H1 (cell line): ENCODE measurements around the gene TUBB4B. TPM values are rescaled to one million over a fixed set of nuclear protein-coding genes. Genes with fewer than 3 reads are reported as not detected.
A peak's percentile ranks its signal among the peaks of the same experiment; 100 is the strongest.

ENCODE experiments used
- CTCF ChIA-PET: fragments of 300-600 bp; sonication (Branson Sonifier 250); formaldehyde crosslinking; loops from one replicate; lab custom pipeline; 2021; ENCODE audit not compliant: partially characterized antibody; lab: Charles Lee
- POLR2A ChIA-PET: fragments of 300-600 bp; sonication (Branson Sonifier 250); formaldehyde crosslinking; loops from one replicate; lab custom pipeline; 2021; ENCODE audit warnings: inconsistent platforms; ENCODE audit not compliant: partially characterized antibody; lab: Charles Lee
- DNase-seq, 2 experiments: peaks; one replicate each; pipeline versions ENCODE4 v3.0.0 to v3.0.0-alpha.2; 2010 to 2022; ENCODE audit warnings: low spot score in 2 of 2, low read depth in 1 of 2, mixed read lengths in 1 of 2
- FAIRE-seq: peaks from 2 replicates; lab custom pipeline; 2011; peaks lifted over from hg19 to GRCh38; lab: Jason Lieb, UNC
- H2AFZ ChIP-seq: 2 replicates; pipeline ENCODE4 v1.8.1; 2012; ENCODE audit warnings: low read length, inconsistent platforms
- H2AK5ac ChIP-seq: 2 replicates; pipeline ENCODE4 v1.6.1; 2013; ENCODE audit warnings: low read depth, low read length
- H2BK120ac ChIP-seq: replicated peaks from 2 replicates; pipeline ENCODE3; 2013; ENCODE audit warnings: low read depth, low read length, inconsistent platforms
- H2BK12ac ChIP-seq: 2 replicates; pipeline ENCODE4 v1.6.1; 2013; ENCODE audit warnings: low read depth, low read length
- H2BK15ac ChIP-seq: 2 replicates; pipeline ENCODE4 v1.6.1; 2013; ENCODE audit warnings: low read length
- H2BK20ac ChIP-seq: 2 replicates; pipeline ENCODE4 v1.6.1; 2013; ENCODE audit warnings: low read length
- H2BK5ac ChIP-seq: 2 replicates; pipeline ENCODE4 v1.6.1; 2013; ENCODE audit warnings: low read depth, low read length
- H3K14ac ChIP-seq: 2 replicates; pipeline ENCODE4 v1.6.1; 2013; ENCODE audit warnings: inconsistent platforms; ENCODE audit not compliant: insufficient read length
- H3K18ac ChIP-seq: 2 replicates; pipeline ENCODE4 v1.6.1; 2013; ENCODE audit warnings: low read length; ENCODE audit errors: extremely low read depth
- H3K23ac ChIP-seq: 2 replicates; pipeline ENCODE4 v1.6.1; 2013; ENCODE audit warnings: inconsistent platforms; ENCODE audit not compliant: insufficient read length
- H3K23me2 ChIP-seq: 2 replicates; pipeline ENCODE4 v1.6.1; 2013; ENCODE audit warnings: low read depth, low read length
- H3K27ac ChIP-seq: 2 replicates; pipeline ENCODE4 v1.6.1; 2011; ENCODE audit warnings: low read depth, low read length, inconsistent platforms
- H3K27me3 ChIP-seq, 4 experiments: replicated peaks in 1 of 4; 1 replicate in 1 of 4; 2 replicates in 3 of 4; pipeline versions ENCODE4 v1.6.1 to v1.8.1; 2011 to 2013; ENCODE audit warnings: low read length in 3 of 4, mild to moderate bottlenecking in 3 of 4, inconsistent platforms in 2 of 4, mixed read lengths in 2 of 4, moderate library complexity in 1 of 4; ENCODE audit not compliant: control insufficient read depth in 3 of 4, insufficient read depth in 3 of 4; ENCODE audit errors: extremely low read depth in 1 of 4
- H3K36me3 ChIP-seq, 4 experiments: 2 replicates each; pipeline versions ENCODE4 v1.6.1 to v1.8.1; 2011 to 2013; ENCODE audit warnings: mild to moderate bottlenecking in 4 of 4, low read length in 3 of 4, moderate library complexity in 2 of 4, control low read depth in 1 of 4, inconsistent platforms in 1 of 4; ENCODE audit not compliant: insufficient read depth in 4 of 4, control insufficient read depth in 2 of 4
- H3K4ac ChIP-seq: replicated peaks from 2 replicates; pipeline ENCODE3; 2013; ENCODE audit warnings: low read length, low read depth, mixed read lengths, inconsistent platforms; ENCODE audit not compliant: insufficient read length
- H3K4me1 ChIP-seq, 4 experiments: replicated peaks in 1 of 4; 1 replicate in 1 of 4; 2 replicates in 3 of 4; pipeline versions ENCODE4 v1.6.1 to v1.8.1; 2011 to 2013; ENCODE audit warnings: low read length in 3 of 4, inconsistent platforms in 2 of 4, mixed read lengths in 1 of 4; ENCODE audit not compliant: insufficient read depth in 4 of 4, control insufficient read depth in 3 of 4
- H3K4me2 ChIP-seq, 2 experiments: 2 replicates each; pipeline versions ENCODE4 v1.6.1 to v1.8.1; 2011 to 2013; ENCODE audit warnings: low read depth in 2 of 2, low read length in 2 of 2, control low read depth in 1 of 2, inconsistent platforms in 1 of 2, mild to moderate bottlenecking in 1 of 2; ENCODE audit not compliant: insufficient read depth in 1 of 2
- H3K4me3 ChIP-seq, 4 experiments: fragments of 200-600, 300-600 bp in 1 of 4; sonication (generic), shearing (Covaris generic), sonication (Bioruptor Twin) in 1 of 4; 2 replicates each; pipeline versions ENCODE4 v1.5.1 to v1.8.1; 2011 to 2016; ENCODE audit warnings: low read length in 4 of 4, low read depth in 3 of 4, control low read depth in 2 of 4, inconsistent platforms in 2 of 4, mild to moderate bottlenecking in 2 of 4, mixed read lengths in 1 of 4, moderate library complexity in 1 of 4; ENCODE audit not compliant: insufficient read depth in 2 of 4; ENCODE audit errors: extremely low read depth in 1 of 4
- H3K56ac ChIP-seq: replicated peaks from 2 replicates; pipeline ENCODE3; 2013; ENCODE audit warnings: low read depth, mild to moderate bottlenecking, mixed read lengths, low read length, inconsistent platforms; ENCODE audit not compliant: insufficient read length
- H3K79me1 ChIP-seq: 2 replicates; pipeline ENCODE4 v1.6.1; 2013; ENCODE audit warnings: low read depth, low read length, control low read depth
- H3K79me2 ChIP-seq, 2 experiments: 2 replicates each; pipeline versions ENCODE4 v1.6.1 to v1.8.1; 2012 to 2013; ENCODE audit warnings: low read length in 2 of 2, mild to moderate bottlenecking in 2 of 2, inconsistent platforms in 1 of 2; ENCODE audit not compliant: insufficient read depth in 2 of 2, control insufficient read depth in 1 of 2
- H3K9ac ChIP-seq, 4 experiments: replicated peaks in 1 of 4; 1 replicate in 1 of 4; 2 replicates in 3 of 4; pipeline versions ENCODE4 v1.6.1 to v1.8.1; 2011 to 2013; ENCODE audit warnings: low read depth in 3 of 4, low read length in 3 of 4, control low read depth in 2 of 4, mild to moderate bottlenecking in 2 of 4, moderate library complexity in 2 of 4, inconsistent platforms in 1 of 4; ENCODE audit errors: extremely low read depth in 1 of 4
- H3K9me3 ChIP-seq, 2 experiments: 2 replicates each; pipeline versions ENCODE4 v1.6.1 to v1.8.1; 2012 to 2013; ENCODE audit warnings: mild to moderate bottlenecking in 2 of 2, moderate library complexity in 2 of 2, control low read depth in 1 of 2, inconsistent platforms in 1 of 2, low read depth in 1 of 2, low read length in 1 of 2, mixed read lengths in 1 of 2; ENCODE audit not compliant: insufficient read depth in 2 of 2
- H4K20me1 ChIP-seq, 2 experiments: replicated peaks in 1 of 2; 2 replicates each; pipeline versions ENCODE3 to v1.8.1; 2011 to 2013; ENCODE audit warnings: inconsistent platforms in 2 of 2, low read length in 2 of 2, mild to moderate bottlenecking in 1 of 2; ENCODE audit not compliant: insufficient read depth in 2 of 2, control insufficient read depth in 1 of 2
- H4K5ac ChIP-seq: 2 replicates; pipeline ENCODE4 v1.6.1; 2013; ENCODE audit warnings: low read length, low read depth, mixed read lengths, inconsistent platforms; ENCODE audit not compliant: insufficient read length
- H4K8ac ChIP-seq: 2 replicates; pipeline ENCODE4 v1.8.0; 2013; ENCODE audit warnings: mild to moderate bottlenecking, moderate library complexity, low read length, inconsistent platforms; ENCODE audit not compliant: insufficient read depth; ENCODE audit errors: extremely low read depth
- H4K91ac ChIP-seq: replicated peaks from 2 replicates; pipeline ENCODE3; 2013; ENCODE audit warnings: low read length, mixed read lengths, inconsistent platforms; ENCODE audit not compliant: insufficient read length
- CTBP2 ChIP-seq: IDR thresholded peaks from 2 replicates; pipeline ENCODE4 v1.7.0; 2011; ENCODE audit warnings: borderline replicate concordance, mild to moderate bottlenecking, moderate library complexity, mixed read lengths, low read length; ENCODE audit not compliant: insufficient read depth, insufficient read length
- EZH2 ChIP-seq: fragments of 200-600 bp; sonication (generic); IDR thresholded peaks from 2 replicates; pipeline ENCODE4 v1.7.1; 2012; ENCODE audit warnings: low read depth, mild to moderate bottlenecking, moderate library complexity, low read length, inconsistent platforms; ENCODE audit not compliant: severe bottlenecking
- KDM4A ChIP-seq: IDR thresholded peaks from one replicate; pipeline ENCODE4 v1.7.1; 2012; ENCODE audit warnings: low read depth, mild to moderate bottlenecking, moderate library complexity, low read length, inconsistent platforms; ENCODE audit not compliant: severe bottlenecking
- RBBP5 ChIP-seq: IDR thresholded peaks from 2 replicates; pipeline ENCODE4 v1.7.1; 2012; ENCODE audit warnings: low read depth, mild to moderate bottlenecking, inconsistent platforms, low read length, moderate library complexity, borderline replicate concordance
- YY1 ChIP-seq: IDR thresholded peaks from 2 replicates; pipeline ENCODE4 v1.6.1; 2011; ENCODE audit warnings: low read depth, mild to moderate bottlenecking, low read length
- WGBS, 2 experiments: shearing (Covaris generic) in 1 of 2; methylation state at CpG; one replicate each; pipeline versions ENCODE4 v1.1.6 to v1.1.7; 2013 to 2015; ENCODE audit warnings: low lambda C conversion rate in 2 of 2, mixed read lengths in 2 of 2, inconsistent platforms in 1 of 2, low coverage in 1 of 2, missing lambda C conversion rate in 1 of 2; ENCODE audit not compliant: insufficient replicate concordance in 2 of 2, insufficient coverage in 1 of 2, insufficient read length in 1 of 2; ENCODE audit errors: extremely low coverage in 1 of 2, missing lambda C conversion rate in 1 of 2; 5-methylcytosine and 5-hydroxymethylcytosine counted together
- polyA plus RNA-seq, 7 experiments: library from polyadenylated mRNA; depleted of rRNA in 3 of 7; stranded (reverse) in 5 of 7; unstranded in 2 of 7; fragments of >200 nt in 5 of 7; fragments of 200-250 nt in 2 of 7; gene quantifications; 1 replicate in 5 of 7; 2 replicates in 1 of 7; 4 replicates in 1 of 7; pipeline versions ENCODE4 v1.2.1 to v1.2.3, GENCODE V29; 2011 to 2013; ENCODE audit warnings: missing spikeins in 2 of 7, mixed read lengths in 2 of 7
- total RNA-seq: library from RNA; stranded (reverse); fragmentation: NEBNext Ultra II Directional; extraction: Animal tissue kit (Norgen Biotek cat#: 25700); gene quantifications from 2 replicates; pipeline ENCODE4 v1.2.1, GENCODE V29; 2021

The TUBB4B gene
- total and polyA plus RNA-seq, 2 of the 8 experiments (the other 6 are each of a cell fraction or from before 2014, with no cell fraction given) = 280 to 307 TPM

DNA sequence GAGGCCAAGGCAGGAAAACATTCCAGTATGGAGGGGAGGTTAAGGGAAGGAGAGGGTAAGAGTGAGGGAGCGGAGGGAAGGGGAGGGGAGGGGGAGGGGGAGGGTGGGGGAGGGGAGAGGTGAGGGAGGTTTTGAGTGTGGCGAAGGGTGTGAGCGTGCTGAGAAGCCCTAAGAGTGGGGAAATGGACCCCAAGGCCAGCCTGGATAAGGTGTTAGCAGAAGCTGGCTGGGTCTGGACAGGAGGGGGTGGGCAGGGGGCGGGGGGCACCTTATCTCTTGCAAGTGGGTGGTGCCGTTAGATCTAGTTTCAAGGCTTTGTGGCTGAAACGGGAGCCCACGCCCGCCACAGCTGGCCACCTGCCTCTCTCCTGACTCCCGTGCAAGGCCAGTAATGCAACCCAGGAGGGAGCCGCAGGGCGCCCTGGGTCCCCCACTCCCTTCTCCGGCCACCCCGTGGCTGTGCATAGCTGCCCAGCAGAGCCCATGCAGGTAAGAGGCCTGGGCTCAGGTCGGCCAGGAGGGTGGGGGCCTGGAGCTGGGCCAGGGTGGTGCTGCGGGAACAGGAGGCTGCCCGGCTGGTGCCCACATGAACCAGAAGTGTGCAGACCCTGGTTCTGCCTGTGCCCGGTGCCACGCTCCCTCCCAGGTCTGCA is 13.1 kb upstream of the TUBB4B start:
- H2BK12ac ChIP-seq = no peak overlapping the region
- peaks cover 6% of the 10 kb centered on the region; the same call in 1 of the 2 replicates for H3K23me2 ChIP-seq
- H3K9ac ChIP-seq = no peak overlapping the region
- H3K56ac ChIP-seq = no peak overlapping the region
- no peaks in the 10 kb centered on the region for H3K36me3 ChIP-seq
- H2BK15ac ChIP-seq = no peak overlapping the region
- H3K79me1 ChIP-seq = no peaks in the 10 kb centered on the region
- no peak overlapping the region for H3K4ac ChIP-seq
- TF ChIP-seq RBBP5 (0 out of 2 replicates have a peak, but pooled peaks have one; percentile 40), KDM4A (peak; percentile 18), CTBP2 (no peak), YY1 (no peak), EZH2 (no peak)
- H2BK20ac ChIP-seq = no peak overlapping the region
- DNase-seq (no peak), FAIRE-seq (no peak)
- no peaks in the 10 kb centered on the region for H3K9me3 ChIP-seq
- WGBS, 2 experiments = 80% methylated on average over 12 of the region's 18 CpGs; no CpG with 5 or more reads in 1 of the 2 experiments
- H3K14ac ChIP-seq = no peak overlapping the region
- H4K8ac ChIP-seq = no peak overlapping the region
- H4K91ac ChIP-seq = no peak overlapping the region
- H3K4me3 ChIP-seq = no peak overlapping the region
- H3K27me3 ChIP-seq = no peaks in the 10 kb centered on the region; a peak in 1 of 7 replicates
- ChIA-PET CTCF (interaction anchor here (0.9 to 20.2 kb wide), 28 partner anchors 11 to 199 kb away, joined by 3 to 204 read pairs (median 4); partner anchors contain the start of genes ANAPC2, LRRC26, NPDC1 and SAPCD2), POLR2A (interaction anchor here (1.1 to 69.9 kb wide), 7 partner anchors 11 to 111 kb away, joined by 3 to 1462 read pairs (median 5); partner anchors contain the start of genes ANAPC2, NDOR1, NELFB and SSNA1)
- no peak overlapping the region for H3K23ac ChIP-seq
- no peak overlapping the region for H2BK120ac ChIP-seq
- no peaks in the 10 kb centered on the region for H3K79me2 ChIP-seq
- no peak overlapping the region; the same call in 1 of the 2 replicates for H3K18ac ChIP-seq
- H3K4me2 ChIP-seq = peak overlapping the region in 1 of 2 experiments; percentile 50; a peak in 1 of 4 replicates
- no peak overlapping the region for H2AK5ac ChIP-seq
- H4K5ac ChIP-seq = peak overlapping the region; percentile 62
- H2AFZ ChIP-seq = no peak overlapping the region
- no peak overlapping the region for H3K27ac ChIP-seq
- peaks cover 0 to 1% of the 10 kb centered on the region in 2 experiments for H4K20me1 ChIP-seq
- no peak overlapping the region for H2BK5ac ChIP-seq
- H3K4me1 ChIP-seq = peaks cover 0 to 17% (median 6%) of the 10 kb centered on the region in 4 experiments; a peak in 5 of 7 replicates
